A549 (cell line): ENCODE data around the gene EFNA5. TPM values are rescaled to one million over a fixed set of nuclear protein-coding genes. Genes with fewer than 3 reads are reported as not detected.

ENCODE experiments used
- ATAC-seq, 2 experiments: fragments of 200-7000 bp in 1 of 2; fragments of >200 bp in 1 of 2; cut with Nextera tagmentation in 1 of 2; cut with Tn5 transposase in 1 of 2; 3 replicates each; pipeline versions ENCODE4 v1.8.0 to v1.9.1; 2018 to 2020; ENCODE audit warnings: mild to moderate bottlenecking in 1 of 2, moderate library complexity in 1 of 2
- CTCF ChIA-PET: fragments of 300-600 bp; sonication (Branson Sonifier 250); formaldehyde crosslinking; extraction: SDS; loops from one replicate; lab custom pipeline; 2021; ENCODE audit warnings: antibody characterized with exemption, inconsistent platforms; lab: Yijun Ruan, JAX
- POLR2A ChIA-PET: fragments of 350-600 bp; formaldehyde crosslinking; extraction: SDS; loops from one replicate; lab custom pipeline; 2021; ENCODE audit warnings: antibody characterized with exemption, inconsistent platforms; lab: Yijun Ruan, JAX
- DNase-seq, 2 experiments: peaks; one replicate each; pipeline versions ENCODE4 v3.0.0 to v3.0.0-alpha.2; 2011 to 2016; ENCODE audit warnings: low read depth in 1 of 2, low spot score in 1 of 2
- FAIRE-seq: peaks from 2 replicates; lab custom pipeline; 2011; peaks lifted over from hg19 to GRCh38; lab: Jason Lieb, UNC
- H3K27ac ChIP-seq, 2 experiments: fragments of >200 bp; sonication (Bioruptor Twin); formaldehyde crosslinking; 3 replicates each; pipeline ENCODE4 v1.5.1; 2016 to 2017
- H3K4me1 ChIP-seq: fragments of >200 bp; sonication (Bioruptor Twin); formaldehyde crosslinking; 3 replicates; pipeline ENCODE4 v1.6.1; 2016
- H3K4me2 ChIP-seq: fragments of >200 bp; sonication (Bioruptor Twin); formaldehyde crosslinking; 3 replicates; pipeline ENCODE4 v1.6.1; 2016
- H3K4me3 ChIP-seq: fragments of >200 bp; sonication (Bioruptor Twin); formaldehyde crosslinking; 3 replicates; pipeline ENCODE4 v1.5.1; 2016
- H3K9me3 ChIP-seq: fragments of >200 bp; sonication (Bioruptor Twin); formaldehyde crosslinking; 3 replicates; pipeline ENCODE4 v1.6.1; 2016
- CBX8 ChIP-seq: fragments of 200-600 bp; sonication (generic); IDR thresholded peaks from 2 replicates; pipeline ENCODE4 v1.6.1; 2016
- CHD2 ChIP-seq: fragments of 150-350 bp; IDR thresholded peaks from 2 replicates; pipeline ENCODE4 v1.6.1; 2014; ENCODE audit warnings: low read length; ENCODE audit not compliant: partially characterized antibody
- EHF ChIP-seq: fragments of 250-450 bp; sonication (Bioruptor Pico); IDR thresholded peaks from 2 replicates; pipeline ENCODE4 v1.5.0; 2020; ENCODE audit warnings: mild to moderate bottlenecking
- FOSL2 ChIP-seq, 2 experiments: fragments of 450-650 bp in 1 of 2; fragments of >200 bp in 1 of 2; sonication (Bioruptor Twin) in 1 of 2; formaldehyde crosslinking; IDR thresholded peaks; 2 replicates each; pipeline versions ENCODE4 v1.5.0 to v1.6.1; 2016 to 2020; ENCODE audit warnings: mild to moderate bottlenecking in 1 of 2, moderate library complexity in 1 of 2
- GATA3 ChIP-seq: IDR thresholded peaks from 2 replicates; pipeline ENCODE4 v1.6.1; 2012; ENCODE audit warnings: borderline replicate concordance
- HDAC2 ChIP-seq: fragments of 200-600 bp; sonication (generic); IDR thresholded peaks from 2 replicates; pipeline ENCODE4 v1.6.1; 2016
- JUN ChIP-seq, 2 experiments: fragments of >200 bp; sonication (Bioruptor Twin); formaldehyde crosslinking; IDR thresholded peaks; 2 replicates in 1 of 2; 3 replicates in 1 of 2; pipeline ENCODE4 v1.6.1; 2016 to 2017
- JUNB ChIP-seq: fragments of >200 bp; sonication (Bioruptor Twin); formaldehyde crosslinking; IDR thresholded peaks from 2 replicates; pipeline ENCODE4 v1.6.1; 2016
- NR3C1 ChIP-seq: fragments of >200 bp; sonication (Bioruptor Twin); formaldehyde crosslinking; IDR thresholded peaks from 3 replicates; pipeline ENCODE4 v1.6.1; 2017
- RAD21 ChIP-seq, 2 experiments: fragments of >200 bp in 1 of 2; sonication (Bioruptor Twin) in 1 of 2; formaldehyde crosslinking in 1 of 2; IDR thresholded peaks in 1 of 2; conservative IDR thresholded peaks in 1 of 2; 2 replicates in 1 of 2; 3 replicates in 1 of 2; pipeline ENCODE4 v1.6.1; 2012 to 2018; ENCODE audit warnings: inconsistent platforms in 1 of 2
- RCOR1 ChIP-seq: fragments of 150-350 bp; IDR thresholded peaks from 2 replicates; pipeline ENCODE4 v1.6.1; 2014; ENCODE audit warnings: antibody characterized with exemption, low read length, low read depth
- RFX5 ChIP-seq: fragments of 450-650 bp; IDR thresholded peaks from 2 replicates; pipeline ENCODE4 v1.7.1; 2014; ENCODE audit warnings: antibody characterized with exemption, mild to moderate bottlenecking, moderate library complexity
- RNF2 ChIP-seq: fragments of 200-600 bp; sonication (generic); IDR thresholded peaks from 2 replicates; pipeline ENCODE4 v1.6.1; 2016; ENCODE audit warnings: low read depth, mild to moderate bottlenecking, antibody characterized with exemption, moderate library complexity, borderline replicate concordance
- TP53 ChIP-seq: fragments of 250-450 bp; sonication (Bioruptor Pico); IDR thresholded peaks from 2 replicates; pipeline ENCODE4 v1.5.0; 2021; ENCODE audit warnings: mild to moderate bottlenecking, moderate library complexity
- ZFP36 ChIP-seq: fragments of 450-650 bp; IDR thresholded peaks from 2 replicates; pipeline ENCODE4 v1.6.1; 2014; ENCODE audit warnings: borderline replicate concordance; ENCODE audit not compliant: partially characterized antibody
- ZNF302 ChIP-seq: fragments of 250-450 bp; sonication (Bioruptor Pico); IDR thresholded peaks from 2 replicates; pipeline ENCODE4 v1.9.0; 2021; ENCODE audit warnings: inconsistent platforms, mild to moderate bottlenecking, moderate library complexity
- ZSCAN20 ChIP-seq: fragments of 250-450 bp; sonication (Bioruptor Pico); IDR thresholded peaks from 2 replicates; pipeline ENCODE4 v1.8.0; 2022; ENCODE audit warnings: mild to moderate bottlenecking, moderate library complexity
- WGBS: methylation state at CpG from one replicate; pipeline ENCODE4 v1.1.6; 2017; ENCODE audit errors: missing lambda C conversion rate; 5-methylcytosine and 5-hydroxymethylcytosine counted together
- polyA plus RNA-seq, 4 experiments: library from polyadenylated mRNA; depleted of rRNA in 3 of 4; stranded (reverse); fragments of >200 nt; fragmentation: RNase III in 1 of 4; extraction: RNeasy Plus Mini Kit Qiagen cat#74134 plus additional on column Dnase treatment in 1 of 4; gene quantifications; 2 replicates in 3 of 4; 3 replicates in 1 of 4; pipeline ENCODE4 v1.2.3, GENCODE V29; 2011 to 2017
- TF ChIP-seq, protein P1 (sequence below): fragments of >200 bp; sonication (Bioruptor Twin); formaldehyde crosslinking; IDR thresholded peaks from 3 replicates; pipeline ENCODE4 v1.6.1; 2016
- TF ChIP-seq, protein P2 (sequence below): IDR thresholded peaks from 2 replicates; pipeline ENCODE4 v1.6.1; 2012
- TF ChIP-seq, protein P3 (sequence below): fragments of 250-450 bp; sonication (Bioruptor Pico); IDR thresholded peaks from 2 replicates; pipeline ENCODE4 v1.5.0; 2021; ENCODE audit warnings: mild to moderate bottlenecking, moderate library complexity, borderline replicate concordance
- TF ChIP-seq, protein P4 (sequence below): fragments of >200 bp; sonication (Bioruptor Twin); formaldehyde crosslinking; IDR thresholded peaks from 2 replicates; pipeline ENCODE4 v1.6.1; 2016

Gene EFNA5
- polyA plus RNA-seq, 2 of the 4 experiments (the other 2 are of a cell fraction) = 8.5 to 20.7 TPM

DNA sequence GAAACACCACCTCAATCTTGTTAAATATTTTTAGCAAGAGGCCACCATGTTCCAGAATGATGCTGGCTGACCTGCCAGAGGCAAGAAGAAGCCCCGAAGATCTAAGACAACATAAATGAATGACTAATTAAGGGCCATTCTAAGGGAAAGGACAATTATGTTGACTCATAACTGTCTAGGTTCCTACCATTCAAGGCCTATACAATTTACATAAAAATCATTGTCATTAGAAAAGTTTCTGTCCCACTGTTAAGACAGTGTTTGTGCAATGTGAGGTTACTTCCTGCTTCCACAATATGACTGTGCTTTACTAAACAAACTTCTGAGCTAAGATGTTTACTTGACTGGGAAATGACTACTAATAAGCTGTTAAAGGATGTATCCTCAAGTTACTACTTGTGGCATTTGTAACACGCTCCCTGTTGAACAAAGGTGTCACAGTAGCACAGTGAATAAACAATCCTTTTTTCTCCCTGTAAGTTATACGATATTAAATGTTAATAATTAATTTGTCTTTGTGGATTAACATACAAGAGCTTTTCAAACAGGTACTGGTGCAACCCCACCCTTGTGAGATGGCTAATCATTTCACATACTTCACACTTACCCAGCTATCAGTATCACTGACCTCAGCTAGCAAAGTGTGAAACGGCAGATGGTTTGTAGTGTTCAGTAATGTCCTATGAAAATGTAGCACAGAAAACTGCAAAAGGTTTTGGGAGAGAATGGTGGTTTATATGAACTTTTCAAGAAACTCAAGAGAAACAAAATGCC is 195.8 kb downstream of the EFNA5 start (continued):
- 0 out of 2 replicates have a peak, but pooled peaks have one; percentile 18 for TF ChIP-seq ZNF302 (CRISPR knock-in tag)
- TF ChIP-seq JUNB = peak; percentile 61; the same call in 1 of the 2 replicates
- TF ChIP-seq, all 56 proteins: peak for 13

DNA sequence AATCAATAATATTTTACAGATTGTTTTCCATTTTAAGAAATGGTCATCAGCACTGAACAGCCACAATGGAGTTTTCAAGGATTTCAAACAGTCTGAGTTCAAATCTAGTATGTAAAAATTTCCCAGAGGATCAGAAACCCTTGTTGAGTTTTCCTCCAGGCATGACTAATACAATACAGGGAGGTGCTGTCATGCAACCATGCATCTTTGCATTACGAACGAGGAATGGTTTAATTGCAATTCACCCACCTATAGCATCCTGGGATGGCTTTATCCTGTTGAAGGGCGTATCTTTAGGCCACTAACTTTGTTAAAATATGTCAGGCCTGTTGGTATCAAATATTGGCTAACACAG is 196.4 kb downstream of the EFNA5 start:
- Histone ChIP-seq H3K4me1 (peaks cover 95% of the 10 kb centered on the region), H3K4me2 (peak overlapping the region; percentile 60), H3K4me3 (no peak overlapping the region), H3K27ac (peak overlapping the region; percentile 66 to 69), H3K9me3 (no peaks in the 10 kb centered on the region)
- POLR2A ChIA-PET = no interaction called here
- no peak for FAIRE-seq
- ATAC-seq = no peak; a peak in 1 of 6 replicates
- WGBS = 59% methylated on average over 3 of the region's 3 CpGs
- TF ChIP-seq FOSL2 (IDR thresholded peaks at IDR 0.05) = 0 out of 2 replicates have a peak, but pooled peaks have one; percentile 1
- no peak for TF ChIP-seq FOSL2 (CRISPR knock-in tag; IDR thresholded peaks at IDR 0.05)
- no peak for TF ChIP-seq RFX5
- CTCF ChIA-PET = interaction anchor here (1.2 kb wide), 2 partner anchors 21 to 98 kb away, joined by 3 read pairs; no protein-coding TSS in a partner anchor
- DNase-seq = no peak

DNA sequence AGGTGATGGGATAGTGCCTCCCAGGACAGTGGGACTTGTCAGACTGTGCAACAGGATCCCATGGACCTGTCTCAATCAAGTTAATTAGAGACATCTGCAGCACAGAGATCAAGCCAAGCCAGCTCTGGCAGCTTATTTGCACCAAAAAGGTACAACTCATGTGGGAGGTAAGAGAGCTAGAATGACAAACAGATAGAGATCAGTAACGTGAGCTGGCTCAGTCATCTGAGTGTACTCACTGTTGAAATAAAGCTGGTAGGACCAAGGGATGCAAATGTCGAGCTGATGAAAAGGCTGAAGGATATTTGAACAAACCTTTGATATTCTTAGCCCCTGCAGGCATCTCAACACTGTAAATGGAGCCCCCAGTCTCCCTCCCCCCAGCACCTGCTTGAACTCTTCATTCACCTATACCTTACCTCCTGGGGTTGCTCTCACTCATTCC is 198.1 kb downstream of the EFNA5 start:
- WGBS = 6% methylated on average over 2 of the region's 2 CpGs
- peak overlapping the region; percentile 60 for H3K4me2 ChIP-seq
- DNase-seq (no peak), ATAC-seq (peak in 1 of 2 experiments; percentile 5; a peak in 1 of 6 replicates), FAIRE-seq (no peak)
- H3K9me3 ChIP-seq = no peaks in the 10 kb centered on the region
- H3K4me3 ChIP-seq = no peak overlapping the region
- peak overlapping the region; percentile 66 to 69 for H3K27ac ChIP-seq
- POLR2A ChIA-PET = no interaction called here
- TF ChIP-seq, protein P1, sequence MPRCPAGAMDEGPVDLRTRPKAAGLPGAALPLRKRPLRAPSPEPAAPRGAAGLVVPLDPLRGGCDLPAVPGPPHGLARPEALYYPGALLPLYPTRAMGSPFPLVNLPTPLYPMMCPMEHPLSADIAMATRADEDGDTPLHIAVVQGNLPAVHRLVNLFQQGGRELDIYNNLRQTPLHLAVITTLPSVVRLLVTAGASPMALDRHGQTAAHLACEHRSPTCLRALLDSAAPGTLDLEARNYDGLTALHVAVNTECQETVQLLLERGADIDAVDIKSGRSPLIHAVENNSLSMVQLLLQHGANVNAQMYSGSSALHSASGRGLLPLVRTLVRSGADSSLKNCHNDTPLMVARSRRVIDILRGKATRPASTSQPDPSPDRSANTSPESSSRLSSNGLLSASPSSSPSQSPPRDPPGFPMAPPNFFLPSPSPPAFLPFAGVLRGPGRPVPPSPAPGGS = no peak
- TF ChIP-seq JUN (IDR thresholded peaks at IDR 0.05) (no peak), RCOR1 (no peak), NR3C1 (no peak), RFX5 (no peak), GATA3 (peak; percentile 80), CHD2 (no peak)
- H3K4me1 ChIP-seq = peaks cover 95% of the 10 kb centered on the region
- CTCF ChIA-PET = interaction anchor here (0.6 to 1.8 kb wide), 2 partner anchors 100 to 659 kb away, joined by 3 to 8 read pairs; no protein-coding TSS in a partner anchor

DNA sequence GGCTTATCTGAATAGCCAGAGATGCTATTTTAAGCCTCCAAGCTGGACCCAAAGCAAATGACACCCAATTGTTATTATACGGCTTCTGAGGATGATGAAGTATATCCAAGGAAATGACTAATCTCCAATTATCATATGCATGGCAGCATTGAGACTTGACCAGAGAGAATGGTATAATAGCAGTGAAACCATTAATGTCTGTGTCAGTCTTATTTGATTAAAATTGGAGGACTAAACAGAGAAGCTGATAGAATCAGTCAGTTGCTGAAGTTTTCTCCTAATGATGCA is 200.5 kb downstream of the EFNA5 start:
- POLR2A ChIA-PET = interaction anchor here (1.0 to 1.7 kb wide), 2 partner anchors 72 to 89 kb away, joined by 3 to 5 read pairs; no protein-coding TSS in a partner anchor
- DNase-seq (no peak), ATAC-seq (no peak), FAIRE-seq (peak; percentile 23)
- H3K27ac ChIP-seq = peak overlapping the region; percentile 94
- no peak overlapping the region for H3K4me3 ChIP-seq
- CTCF ChIA-PET = interaction anchor here (0.6 to 2.4 kb wide), 4 partner anchors 72 to 102 kb away, joined by 3 to 7 read pairs (median 4); no protein-coding TSS in a partner anchor
- WGBS = 15% methylated on average over 1 of the region's 1 CpG
- H3K9me3 ChIP-seq = no peaks in the 10 kb centered on the region
- TF ChIP-seq FOSL2 (IDR thresholded peaks at IDR 0.05) (no peak), FOSL2 (CRISPR knock-in tag; IDR thresholded peaks at IDR 0.05) (peak; percentile 41; the same call in 1 of the 2 replicates), RNF2 (no peak), JUNB (no peak)
- peak overlapping the region; percentile 71 for H3K4me2 ChIP-seq
- peaks cover 94% of the 10 kb centered on the region for H3K4me1 ChIP-seq

DNA sequence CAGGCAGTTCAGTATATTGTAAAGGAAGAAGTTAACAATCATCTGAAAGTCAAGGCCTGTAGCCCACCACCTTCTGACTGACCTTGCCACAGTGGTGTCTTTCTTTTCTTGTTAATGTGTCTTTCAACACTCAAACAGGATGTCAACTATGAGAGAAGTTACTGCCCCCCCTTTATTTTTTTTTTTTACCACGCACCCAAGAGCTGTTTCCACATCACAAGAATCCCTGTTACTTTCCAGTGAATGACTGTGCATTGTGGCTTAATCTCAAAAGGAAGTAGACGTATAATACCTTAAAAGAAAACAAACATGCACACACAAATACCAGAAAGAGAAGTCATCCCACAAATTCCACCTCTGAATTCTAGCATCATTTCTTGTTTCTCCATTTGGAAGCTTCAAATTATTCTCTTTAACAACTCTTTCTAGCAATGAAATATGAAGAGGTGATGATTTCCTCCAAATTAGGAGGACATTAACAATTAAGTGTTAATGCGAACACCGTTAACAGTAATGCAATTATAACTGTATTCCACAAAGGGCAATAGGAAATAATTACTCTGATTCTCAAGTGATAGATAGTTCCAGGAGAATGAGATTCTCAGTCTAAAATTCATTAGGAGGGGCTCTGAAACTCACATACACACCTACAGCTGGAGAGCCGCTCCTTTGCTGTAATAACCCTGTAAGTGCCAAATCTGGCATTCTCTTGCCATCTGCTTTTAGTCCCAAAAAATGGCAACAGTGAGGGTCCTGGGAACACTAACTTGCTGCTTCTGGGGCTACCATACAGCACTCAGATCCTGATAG is 201.0 kb downstream of the EFNA5 start:
- peak; percentile 53 to 95 for DNase-seq
- Histone ChIP-seq H3K27ac (peak overlapping the region; percentile 94), H3K4me3 (0 out of 3 replicates have a peak overlapping the region, but pooled peaks have one; percentile 2), H3K4me1 (peaks cover 94% of the 10 kb centered on the region), H3K9me3 (no peaks in the 10 kb centered on the region), H3K4me2 (peak overlapping the region; percentile 71)
- FAIRE-seq = peak; percentile 99
- ChIA-PET CTCF (interaction anchor here (0.6 to 2.4 kb wide), 8 partner anchors 43 to 204 kb away, joined by 3 to 7 read pairs (median 4); no protein-coding TSS in a partner anchor), POLR2A (interaction anchor here (1.0 to 2.5 kb wide), 10 partner anchors 9 to 203 kb away, joined by 3 to 13 read pairs (median 4); no protein-coding TSS in a partner anchor)
- peak; percentile 68 for ATAC-seq
- 8% methylated on average over 5 of the region's 5 CpGs for WGBS
- TF ChIP-seq EHF (CRISPR knock-in tag) (0 out of 2 replicates have a peak, but pooled peaks have one; percentile 39), CBX8 (no peak), TP53 (CRISPR knock-in tag) (no peak), HDAC2 (no peak), ZFP36 (no peak), ZSCAN20 (CRISPR knock-in tag) (peak; percentile 62), RAD21 (conservative IDR thresholded peaks at IDR 0.05 in 1 of 2, IDR thresholded peaks at IDR 0.05 in 1 of 2) (peak; percentile 25 to 64; a peak in 4 of 5 replicates), RFX5 (no peak)
- TF ChIP-seq, protein P2, sequence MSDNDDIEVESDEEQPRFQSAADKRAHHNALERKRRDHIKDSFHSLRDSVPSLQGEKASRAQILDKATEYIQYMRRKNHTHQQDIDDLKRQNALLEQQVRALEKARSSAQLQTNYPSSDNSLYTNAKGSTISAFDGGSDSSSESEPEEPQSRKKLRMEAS = peak; percentile 73; the same call in 1 of the 2 replicates
- TF ChIP-seq, protein P3, sequence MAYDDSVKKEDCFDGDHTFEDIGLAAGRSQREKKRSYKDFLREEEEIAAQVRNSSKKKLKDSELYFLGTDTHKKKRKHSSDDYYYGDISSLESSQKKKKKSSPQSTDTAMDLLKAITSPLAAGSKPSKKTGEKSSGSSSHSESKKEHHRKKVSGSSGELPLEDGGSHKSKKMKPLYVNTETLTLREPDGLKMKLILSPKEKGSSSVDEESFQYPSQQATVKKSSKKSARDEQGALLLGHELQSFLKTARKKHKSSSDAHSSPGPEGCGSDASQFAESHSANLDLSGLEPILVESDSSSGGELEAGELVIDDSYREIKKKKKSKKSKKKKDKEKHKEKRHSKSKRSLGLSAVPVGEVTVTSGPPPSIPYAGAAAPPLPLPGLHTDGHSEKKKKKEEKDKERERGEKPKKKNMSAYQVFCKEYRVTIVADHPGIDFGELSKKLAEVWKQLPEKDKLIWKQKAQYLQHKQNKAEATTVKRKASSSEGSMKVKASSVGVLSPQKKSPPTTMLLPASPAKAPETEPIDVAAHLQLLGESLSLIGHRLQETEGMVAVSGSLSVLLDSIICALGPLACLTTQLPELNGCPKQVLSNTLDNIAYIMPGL (CRISPR knock-in tag) = no peak
- TF ChIP-seq, protein P4, sequence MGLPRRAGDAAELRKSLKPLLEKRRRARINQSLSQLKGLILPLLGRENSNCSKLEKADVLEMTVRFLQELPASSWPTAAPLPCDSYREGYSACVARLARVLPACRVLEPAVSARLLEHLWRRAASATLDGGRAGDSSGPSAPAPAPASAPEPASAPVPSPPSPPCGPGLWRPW = peak; percentile 62; the same call in 1 of the 2 replicates
